Activated T-helper 2 cell treated with anti-CD3 and anti-CD28 coated beads, Interferon-gamma antibody, Interleukin-2, Interleukin-4, amounts not matched to agents 10 μg/mL and 5 μg/mL and 100 μg/mL, durations not matched to agents 14 hours and 24 hours and 36 hours (primary cell): ENCODE data around the gene DTYMK. TPM values are rescaled to one million over a fixed set of nuclear protein-coding genes. Genes with fewer than 3 reads are reported as not detected.
"Not testable (repeated sequence)": the region's sequence is repeated elsewhere in the genome, so short reads cannot be mapped to it uniquely, and the experiment has no call there.

Experiments
- DNase-seq: peaks from one replicate; pipeline ENCODE4 v3.0.0; 2021; ENCODE audit warnings: low spot score
- H3K27ac Mint-ChIP-seq: one replicate; pipeline ENCODE4 v1.8.0; 2021; ENCODE audit warnings: mixed read lengths
- H3K27me3 Mint-ChIP-seq: one replicate; pipeline ENCODE4 v1.8.0; 2021; ENCODE audit warnings: low read depth, mixed read lengths
- H3K36me3 Mint-ChIP-seq: one replicate; pipeline ENCODE4 v1.8.0; 2021; ENCODE audit warnings: low read depth, mixed read lengths
- H3K4me1 Mint-ChIP-seq: one replicate; pipeline ENCODE4 v1.8.0; 2021; ENCODE audit warnings: low read depth, mixed read lengths
- H3K4me3 Mint-ChIP-seq: one replicate; pipeline ENCODE4 v1.8.0; 2021; ENCODE audit warnings: low read depth, mild to moderate bottlenecking, moderate library complexity, mixed read lengths
- H3K9me3 Mint-ChIP-seq: one replicate; pipeline ENCODE4 v1.8.0; 2021; ENCODE audit warnings: mixed read lengths
- intact Hi-C: fragments of 100-400 bp; cut with micrococcal nuclease; formaldehyde crosslinking; loops from one replicate; pipeline ENCODE4 v1.15.1; 2023
- total RNA-seq: library from RNA; stranded (reverse); gene quantifications from 2 replicates; pipeline ENCODE4 v1.2.3, GENCODE V29; 2022

The DTYMK gene
- total RNA-seq: 95.9 and 98.2 TPM in 2 replicates

- Mint-ChIP-seq H3K9me3 (no peaks in the 10 kb centered on the region), H3K27me3 (no peaks in the 10 kb centered on the region), H3K4me3 (peak within 1 kb of the TSS; percentile 88), H3K36me3 (peaks cover 50% of the 10 kb centered on the region), H3K27ac (peak within 1 kb of the TSS; percentile 96), H3K4me1 (peaks cover 15% of the 10 kb centered on the region)
- intact Hi-C loops: loop anchor here (1.0 to 5.0 kb wide), 5 partner anchors 15 to 585 kb away; partner anchors contain the start of genes ATG4B, D2HGDH, ING5 and MTERF4
- peak; percentile 96 for DNase-seq
Measured at GRCh38 chr2:241686650-241687425, at the start of gene DTYMK. TSS of gene DTYMK (minus strand) at chr2:241686815. CDS start at chr2:241686783, 32 bp downstream.

- Mint-ChIP-seq H3K9me3 (no peaks in the 10 kb centered on the region), H3K4me1 (peaks cover 36% of the 10 kb centered on the region), H3K4me3 (peak overlapping the region; percentile 73), H3K27ac (no peak overlapping the region), H3K36me3 (peaks cover 13% of the 10 kb centered on the region), H3K27me3 (no peaks in the 10 kb centered on the region)
- DNase-seq: no peak
- intact Hi-C loops: no loop called here
Measured at GRCh38 chr2:241736111-241736510, 49.5 kb upstream of the DTYMK start.

DNA sequence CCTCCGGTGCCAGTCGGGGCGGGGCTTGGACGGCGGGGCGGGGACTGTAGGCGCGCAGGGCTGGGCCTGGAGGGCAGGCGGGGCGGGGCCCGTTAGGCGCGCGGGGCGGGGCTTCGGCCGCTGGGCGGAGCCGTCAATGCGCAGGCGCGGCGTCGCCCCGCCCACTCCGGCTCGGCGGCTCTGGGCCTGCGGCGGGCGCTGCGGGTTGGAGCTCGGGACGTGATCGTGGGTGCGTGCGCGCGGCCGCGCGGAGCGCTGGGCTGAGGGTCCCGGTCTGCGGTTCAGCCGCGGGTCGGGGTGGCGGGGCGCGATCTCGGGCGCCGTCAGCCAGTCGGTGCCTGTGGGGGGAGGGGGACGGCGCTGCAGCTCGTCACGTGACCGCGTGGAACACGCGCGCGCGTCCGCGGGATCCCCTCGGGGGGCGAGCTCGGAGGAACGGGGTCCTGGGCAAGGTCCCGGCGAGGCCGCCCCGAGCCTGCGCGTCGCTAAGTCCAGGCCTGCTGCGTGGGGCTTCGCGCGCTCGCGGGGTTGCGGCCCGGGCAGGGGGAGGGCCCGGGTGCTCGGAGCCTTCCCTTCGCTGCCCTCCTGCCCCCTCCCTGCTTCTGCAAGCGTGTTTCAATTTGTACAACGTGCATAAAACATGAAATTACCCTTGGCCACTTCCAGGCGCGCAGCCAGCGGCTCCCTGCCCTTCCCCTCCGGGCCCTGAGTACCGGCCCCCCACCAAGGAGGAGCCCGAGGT, 48.0 kb upstream of the DTYMK start, which contains the start of gene D2HGDH:
TSS of gene D2HGDH (plus strand) at position 164 of the 742 bp plus-strand sequence. CDS start 595 bp downstream, outside the sequence.
- peaks cover 13% of the 10 kb centered on the region for H3K36me3 Mint-ChIP-seq
- H3K4me1 Mint-ChIP-seq: peaks cover 41% of the 10 kb centered on the region
- intact Hi-C loops: loop anchor here (1.0 to 5.0 kb wide), 5 partner anchors 32 to 147 kb away; partner anchors contain the start of genes ATG4B, DTYMK, ING5 and THAP4
- H3K27ac Mint-ChIP-seq: peak within 1 kb of the TSS; percentile 30
- H3K9me3 Mint-ChIP-seq: no peaks in the 10 kb centered on the region
- peak; percentile 87 for DNase-seq
- H3K4me3 Mint-ChIP-seq: peak within 1 kb of the TSS; percentile 73
- no peaks in the 10 kb centered on the region for H3K27me3 Mint-ChIP-seq

DNA sequence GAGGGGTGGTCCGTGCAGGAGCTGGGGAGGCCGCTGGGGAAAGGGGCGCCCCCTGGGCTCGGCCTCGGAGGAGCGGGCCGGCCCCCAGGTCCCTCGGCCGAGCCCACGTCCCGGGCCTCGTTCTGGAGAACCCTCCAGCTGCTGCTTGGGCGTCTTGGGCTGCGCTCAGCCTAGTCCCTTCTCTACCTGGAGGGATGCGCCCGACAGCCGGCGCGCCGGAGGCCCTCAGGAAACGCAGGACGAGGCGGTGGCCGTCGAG, 47.5 kb upstream of the DTYMK start:
- H3K4me1 Mint-ChIP-seq: peaks cover 37% of the 10 kb centered on the region
- DNase-seq: no peak
- H3K27ac Mint-ChIP-seq: no peak overlapping the region
- no peaks in the 10 kb centered on the region for H3K9me3 Mint-ChIP-seq
- no peaks in the 10 kb centered on the region for H3K27me3 Mint-ChIP-seq
- peaks cover 13% of the 10 kb centered on the region for H3K36me3 Mint-ChIP-seq
- intact Hi-C loops: loop anchor here (1.0 to 5.0 kb wide), 5 partner anchors 32 to 147 kb away; partner anchors contain the start of genes ATG4B, DTYMK, ING5 and THAP4
- H3K4me3 Mint-ChIP-seq: peak overlapping the region; percentile 42

GRCh38 chr2:241733391-241734207, 47.0 kb upstream of the DTYMK start:
- intact Hi-C loops: loop anchor here (1.0 to 5.0 kb wide), 5 partner anchors 31 to 148 kb away; partner anchors contain the start of genes ATG4B, DTYMK, ING5 and THAP4
- Mint-ChIP-seq H3K9me3 (no peaks in the 10 kb centered on the region), H3K4me1 (peaks cover 33% of the 10 kb centered on the region), H3K27ac (no peak overlapping the region), H3K4me3 (peak overlapping the region; percentile 47), H3K27me3 (no peaks in the 10 kb centered on the region), H3K36me3 (peaks cover 12% of the 10 kb centered on the region)
- no peak for DNase-seq

DNA sequence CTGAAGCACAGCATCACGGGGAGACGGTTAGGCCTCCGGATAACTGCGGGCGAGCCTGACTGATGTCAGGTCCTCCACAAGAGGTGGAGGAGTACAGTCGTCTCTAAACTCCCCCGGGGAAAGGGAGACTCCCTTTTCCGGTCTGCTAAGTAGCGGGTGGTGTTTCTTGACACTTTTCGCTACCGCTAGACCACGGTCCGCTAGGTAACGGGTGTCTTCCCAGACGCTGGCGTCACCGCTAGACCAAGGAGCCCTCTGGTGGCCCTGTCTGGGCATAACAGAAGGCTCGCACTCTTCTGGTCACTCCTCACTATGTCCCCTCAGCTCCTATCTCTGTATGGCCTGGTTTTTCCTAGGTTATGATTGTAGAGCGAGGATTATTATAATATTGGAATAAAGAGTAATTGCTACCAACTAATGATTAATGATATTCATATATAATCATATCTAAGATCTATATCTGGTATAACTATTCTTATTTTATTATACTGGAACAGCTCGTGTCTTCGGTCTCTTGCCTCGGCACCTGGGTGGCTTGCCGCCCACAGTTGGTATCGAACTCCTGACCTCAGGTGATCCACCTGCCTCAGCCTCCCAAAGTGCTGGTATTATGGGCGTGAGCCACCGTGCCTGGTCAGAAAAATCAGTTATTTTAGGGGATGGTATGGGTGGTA, 46.0 kb upstream of the DTYMK start:
- peaks cover 29% of the 10 kb centered on the region for H3K4me1 Mint-ChIP-seq
- intact Hi-C loops: loop anchor here (5.0 kb wide), 2 partner anchors 45 to 130 kb away; partner anchors contain the start of gene DTYMK
- peak overlapping the region; percentile 8 for H3K27ac Mint-ChIP-seq
- not testable (repeated sequence) for H3K36me3 Mint-ChIP-seq, H3K27me3 Mint-ChIP-seq, H3K4me3 Mint-ChIP-seq, H3K9me3 Mint-ChIP-seq
- DNase-seq: peak; percentile 63

DNA sequence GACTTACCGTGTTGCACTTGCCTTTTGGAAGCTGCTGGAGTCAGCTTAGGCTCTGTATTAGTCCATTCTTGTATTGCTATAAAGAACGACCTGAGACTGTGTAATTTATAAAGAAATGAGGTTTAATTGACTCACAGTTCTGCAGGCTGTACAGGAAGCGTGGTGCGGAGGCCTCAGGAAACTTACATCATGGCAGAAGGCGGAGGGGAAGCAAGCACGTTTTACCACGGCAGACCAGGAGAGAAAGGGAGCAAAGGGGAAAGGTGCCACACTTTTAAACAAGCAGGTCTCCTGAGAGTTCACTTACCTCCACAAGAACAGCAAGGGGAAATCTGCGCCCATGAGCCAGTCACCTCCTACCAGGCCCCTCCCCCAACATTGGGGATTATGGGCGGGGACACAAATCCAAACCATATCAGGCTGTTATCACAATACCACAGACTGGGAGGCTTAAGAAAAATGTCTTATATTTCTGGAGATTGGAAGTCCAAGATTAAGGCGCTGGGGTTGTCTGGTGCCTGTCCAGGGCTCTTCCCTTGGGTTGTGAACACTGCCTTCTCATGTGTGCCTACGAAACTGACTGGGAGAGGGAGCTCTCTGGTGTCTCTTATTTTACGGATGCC, 44.2 kb upstream of the DTYMK start:
- Mint-ChIP-seq H3K4me3 (no peak overlapping the region), H3K27me3 (no peaks in the 10 kb centered on the region), H3K36me3 (peaks cover under 1% of the 10 kb centered on the region), H3K4me1 (peaks cover 26% of the 10 kb centered on the region), H3K9me3 (no peaks in the 10 kb centered on the region), H3K27ac (peak overlapping the region; percentile 73)
- DNase-seq: no peak
- intact Hi-C loops: loop anchor here (5.0 kb wide), 2 partner anchors 43 to 132 kb away; partner anchors contain the start of gene DTYMK

DNA sequence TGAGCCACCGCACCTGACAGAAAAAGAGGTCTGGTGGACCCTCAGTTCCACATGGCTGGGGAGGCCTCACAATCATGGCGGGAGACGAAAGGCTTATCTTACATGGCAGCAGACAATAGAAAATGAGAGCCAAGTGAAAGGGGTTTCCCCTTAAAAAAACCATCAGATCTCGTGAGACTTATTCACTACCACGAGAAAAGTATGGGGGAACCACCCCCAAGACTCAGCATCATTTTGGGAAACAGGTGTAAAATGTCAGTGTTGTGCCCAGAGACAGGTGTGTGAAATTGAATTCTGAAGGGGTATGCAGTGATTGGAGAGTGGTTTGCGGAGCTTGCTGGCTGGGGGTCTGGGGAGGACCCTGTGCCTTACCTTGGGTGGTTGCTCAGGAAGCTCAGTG, 43.3 kb upstream of the DTYMK start:
- intact Hi-C loops: loop anchor here (5.0 kb wide), 2 partner anchors 43 to 132 kb away; partner anchors contain the start of gene DTYMK
- no peak overlapping the region for H3K4me3 Mint-ChIP-seq
- H3K27ac Mint-ChIP-seq: peak overlapping the region; percentile 28
- H3K36me3 Mint-ChIP-seq: peaks cover 4% of the 10 kb centered on the region
- H3K4me1 Mint-ChIP-seq: peaks cover 26% of the 10 kb centered on the region
- H3K27me3 Mint-ChIP-seq: no peaks in the 10 kb centered on the region
- no peaks in the 10 kb centered on the region for H3K9me3 Mint-ChIP-seq
- no peak for DNase-seq

- no peak for DNase-seq
- peaks cover 26% of the 10 kb centered on the region for H3K4me1 Mint-ChIP-seq
- H3K9me3 Mint-ChIP-seq: no peaks in the 10 kb centered on the region
- peaks cover 10% of the 10 kb centered on the region for H3K36me3 Mint-ChIP-seq
- no peak overlapping the region for H3K27ac Mint-ChIP-seq
- H3K4me3 Mint-ChIP-seq: no peak overlapping the region
- intact Hi-C loops: no loop called here
- H3K27me3 Mint-ChIP-seq: no peaks in the 10 kb centered on the region
Measured at GRCh38 chr2:241728627-241729026, 42.0 kb upstream of the DTYMK start.

GRCh38 chr2:241728000-241728399, 41.4 kb upstream of the DTYMK start:
- no peak for DNase-seq
- H3K27me3 Mint-ChIP-seq: no peaks in the 10 kb centered on the region
- H3K9me3 Mint-ChIP-seq: peaks cover 2% of the 10 kb centered on the region
- no peak overlapping the region for H3K27ac Mint-ChIP-seq
- peaks cover 26% of the 10 kb centered on the region for H3K4me1 Mint-ChIP-seq
- no peak overlapping the region for H3K4me3 Mint-ChIP-seq
- intact Hi-C loops: no loop called here
- peaks cover 16% of the 10 kb centered on the region for H3K36me3 Mint-ChIP-seq

- DNase-seq: no peak
- H3K4me3 Mint-ChIP-seq: no peak overlapping the region
- no peak overlapping the region for H3K27ac Mint-ChIP-seq
- peaks cover 30% of the 10 kb centered on the region for H3K36me3 Mint-ChIP-seq
- intact Hi-C loops: no loop called here
- H3K4me1 Mint-ChIP-seq: peaks cover 19% of the 10 kb centered on the region
- peaks cover 7% of the 10 kb centered on the region for H3K9me3 Mint-ChIP-seq
- H3K27me3 Mint-ChIP-seq: no peaks in the 10 kb centered on the region
Measured at GRCh38 chr2:241726459-241726858, 39.8 kb upstream of the DTYMK start.
